ENCODE data around the gene TRAP1.

DNA sequence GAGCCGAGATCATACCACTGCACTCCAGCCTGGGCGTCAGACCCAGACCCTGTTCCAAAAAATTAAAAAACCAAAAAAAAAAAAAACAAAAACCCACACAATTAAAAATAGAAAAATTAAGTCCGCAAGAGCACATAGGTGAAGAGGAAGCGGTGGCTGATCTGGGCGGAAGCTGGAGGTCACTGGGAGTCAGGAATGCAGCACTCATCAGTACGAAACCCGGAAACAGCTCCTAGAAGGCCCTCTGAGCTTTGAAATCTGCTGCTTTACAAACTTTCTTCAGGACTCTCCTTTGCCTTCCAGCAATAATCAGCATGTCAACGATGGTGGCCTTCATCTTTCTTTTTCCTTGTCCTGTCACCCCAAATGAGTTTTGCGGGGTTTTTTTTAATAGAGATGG, 29.5 kb downstream of the TRAP1 start:
- TF ChIP-seq, protein P1, sequence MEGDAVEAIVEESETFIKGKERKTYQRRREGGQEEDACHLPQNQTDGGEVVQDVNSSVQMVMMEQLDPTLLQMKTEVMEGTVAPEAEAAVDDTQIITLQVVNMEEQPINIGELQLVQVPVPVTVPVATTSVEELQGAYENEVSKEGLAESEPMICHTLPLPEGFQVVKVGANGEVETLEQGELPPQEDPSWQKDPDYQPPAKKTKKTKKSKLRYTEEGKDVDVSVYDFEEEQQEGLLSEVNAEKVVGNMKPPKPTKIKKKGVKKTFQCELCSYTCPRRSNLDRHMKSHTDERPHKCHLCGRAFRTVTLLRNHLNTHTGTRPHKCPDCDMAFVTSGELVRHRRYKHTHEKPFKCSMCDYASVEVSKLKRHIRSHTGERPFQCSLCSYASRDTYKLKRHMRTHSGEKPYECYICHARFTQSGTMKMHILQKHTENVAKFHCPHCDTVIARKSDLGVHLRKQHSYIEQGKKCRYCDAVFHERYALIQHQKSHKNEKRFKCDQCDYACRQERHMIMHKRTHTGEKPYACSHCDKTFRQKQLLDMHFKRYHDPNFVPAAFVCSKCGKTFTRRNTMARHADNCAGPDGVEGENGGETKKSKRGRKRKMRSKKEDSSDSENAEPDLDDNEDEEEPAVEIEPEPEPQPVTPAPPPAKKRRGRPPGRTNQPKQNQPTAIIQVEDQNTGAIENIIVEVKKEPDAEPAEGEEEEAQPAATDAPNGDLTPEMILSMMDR (conservative IDR thresholded peaks at IDR 0.05; ENCODE audit: low read depth, low read length) = no peak
- no peak for TF ChIP-seq EZH2 (IDR thresholded peaks at IDR 0.05; ENCODE audit: low read length, unreplicated experiment)
- no peak for TF ChIP-seq EZH2phosphoT487 (IDR thresholded peaks at IDR 0.05; ENCODE audit: borderline replicate concordance, low read length)

Data from PC-3 (cell line).